Measurements from ENCODE around the gene WNK2. TPM values are rescaled to one million over a fixed set of nuclear protein-coding genes. Genes with fewer than 3 reads are reported as not detected.

Gene WNK2
- total and polyA plus RNA-seq, 2 of the 4 experiments (the other 2 are of a cell fraction) = not detected

DNA sequence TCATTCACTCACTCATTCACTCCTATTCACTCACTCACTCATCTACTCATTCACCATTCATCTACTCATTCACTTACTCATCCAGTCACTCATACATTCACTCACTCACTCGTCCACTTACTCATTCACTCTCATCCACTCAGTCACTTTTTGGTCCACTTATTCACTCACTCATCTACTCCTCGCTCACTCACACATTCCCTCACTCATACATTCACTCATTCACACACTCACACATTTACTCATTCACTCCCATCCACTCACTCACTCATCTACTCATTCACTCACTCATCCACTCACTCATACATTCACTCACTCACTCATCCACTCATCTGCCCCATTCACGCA, 27.7 kb downstream of the WNK2 start:
- no peak overlapping the region for H2BK5ac ChIP-seq (ENCODE audit: low read depth, low read length, poor library complexity, severe bottlenecking)
- H2BK15ac ChIP-seq (ENCODE audit: low read depth, low read length) = no peak overlapping the region
- H3K18ac ChIP-seq (ENCODE audit: low read depth, low read length) = no peak overlapping the region
- WGBS, 2 experiments (ENCODE audit: extremely low coverage in 2 of 2, insufficient read length in 1 of 2) = 43 to 100% methylated on average over 1 to 3 of the region's 3 CpGs
- CTCF ChIA-PET = no interaction called here
- no peak overlapping the region for H2BK20ac ChIP-seq (ENCODE audit: low read depth, low read length)
- no peak overlapping the region for H3K4ac ChIP-seq (ENCODE audit: low read depth, low read length)
- in situ Hi-C loops (cut with MboI; ENCODE audit: low sequenced_read_pairs) (no loop called here), dilution Hi-C loops (cut with HindIII; ENCODE audit: low sequenced_read_pairs, unreplicated experiment) (no loop called here), intact Hi-C loops (cut with micrococcal nuclease) (no loop called here)
- no peak overlapping the region for H2AK9ac ChIP-seq (replicated peaks; ENCODE audit: low read depth, low read length, poor library complexity)
- no peak overlapping the region for H2BK120ac ChIP-seq (ENCODE audit: low read depth, low read length)
- no peaks in the 10 kb centered on the region for H3K9me1 ChIP-seq (ENCODE audit: insufficient read depth, low read length)
- no peak for DNase-seq
- POLR2A ChIA-PET (ENCODE audit: unreplicated experiment) = no interaction called here
- H4K20me1 ChIP-seq (ENCODE audit: insufficient read depth, low read length) = no peaks in the 10 kb centered on the region
- H3K4me2 ChIP-seq (ENCODE audit: low read depth, low read length) = no peak overlapping the region
- H4K5ac ChIP-seq (ENCODE audit: low read depth, low read length) = no peak overlapping the region
- no peaks in the 10 kb centered on the region for H3K79me1 ChIP-seq (ENCODE audit: low read depth in 1 of 2, low read length in 2 of 2)
- H3K14ac ChIP-seq (replicated peaks; ENCODE audit: low read depth, low read length) = no peak overlapping the region
- H3K27me3 ChIP-seq (ENCODE audit: control insufficient read depth, insufficient read depth, low read length) = no peaks in the 10 kb centered on the region; the same call in 1 of the 2 replicates
- H3K23ac ChIP-seq (ENCODE audit: low read depth, low read length) = no peak overlapping the region
- H3K4me3 ChIP-seq (ENCODE audit: insufficient read depth, low read depth, low read length) = no peak overlapping the region
- H3K27ac ChIP-seq (ENCODE audit: insufficient read depth, low read length) = no peak overlapping the region
- H3K36me3 ChIP-seq (ENCODE audit: control insufficient read depth, insufficient read depth, low read length) = no peaks in the 10 kb centered on the region
- no peaks in the 10 kb centered on the region for H3K4me1 ChIP-seq (ENCODE audit: control insufficient read depth, insufficient read depth, low read length)
- no peak overlapping the region for H3K56ac ChIP-seq (ENCODE audit: extremely low read depth, insufficient read depth, low read length)
- no peak overlapping the region for H2AFZ ChIP-seq (replicated peaks; ENCODE audit: low read length, poor library complexity)
- H4K91ac ChIP-seq (ENCODE audit: insufficient read depth, low read depth, low read length) = no peak overlapping the region
- no TSS peak for BruUV-seq (replicated peaks)
- TF ChIP-seq RCOR1 (IDR thresholded peaks at IDR 0.05; ENCODE audit: insufficient replicate concordance, low read length) = no peak
- no peak for TF ChIP-seq POLR2A (IDR thresholded peaks at IDR 0.05; ENCODE audit: low read depth, low read length)
- TF ChIP-seq, protein P1, sequence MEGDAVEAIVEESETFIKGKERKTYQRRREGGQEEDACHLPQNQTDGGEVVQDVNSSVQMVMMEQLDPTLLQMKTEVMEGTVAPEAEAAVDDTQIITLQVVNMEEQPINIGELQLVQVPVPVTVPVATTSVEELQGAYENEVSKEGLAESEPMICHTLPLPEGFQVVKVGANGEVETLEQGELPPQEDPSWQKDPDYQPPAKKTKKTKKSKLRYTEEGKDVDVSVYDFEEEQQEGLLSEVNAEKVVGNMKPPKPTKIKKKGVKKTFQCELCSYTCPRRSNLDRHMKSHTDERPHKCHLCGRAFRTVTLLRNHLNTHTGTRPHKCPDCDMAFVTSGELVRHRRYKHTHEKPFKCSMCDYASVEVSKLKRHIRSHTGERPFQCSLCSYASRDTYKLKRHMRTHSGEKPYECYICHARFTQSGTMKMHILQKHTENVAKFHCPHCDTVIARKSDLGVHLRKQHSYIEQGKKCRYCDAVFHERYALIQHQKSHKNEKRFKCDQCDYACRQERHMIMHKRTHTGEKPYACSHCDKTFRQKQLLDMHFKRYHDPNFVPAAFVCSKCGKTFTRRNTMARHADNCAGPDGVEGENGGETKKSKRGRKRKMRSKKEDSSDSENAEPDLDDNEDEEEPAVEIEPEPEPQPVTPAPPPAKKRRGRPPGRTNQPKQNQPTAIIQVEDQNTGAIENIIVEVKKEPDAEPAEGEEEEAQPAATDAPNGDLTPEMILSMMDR (conservative IDR thresholded peaks at IDR 0.05; ENCODE audit: low read depth, low read length) = no peak
- no peak for TF ChIP-seq MAZ (IDR thresholded peaks at IDR 0.05; ENCODE audit: borderline replicate concordance, low read depth, low read length)
- no peak for TF ChIP-seq BHLHE40 (IDR thresholded peaks at IDR 0.05; ENCODE audit: low read depth, low read length)
- ATAC-seq (ENCODE audit: low read depth) = no peak
- no peak overlapping the region for H2AK5ac ChIP-seq (ENCODE audit: low read depth, low read length)
- H4K8ac ChIP-seq (ENCODE audit: low read depth in 2 of 2, low read length in 2 of 2) = no peak overlapping the region
- H3K9me3 ChIP-seq (ENCODE audit: control insufficient read depth, insufficient read depth, low read length) = peaks cover 3% of the 10 kb centered on the region; the same call in 1 of the 2 replicates
- H3K9ac ChIP-seq (ENCODE audit: low read depth, low read length) = no peak overlapping the region

Measured in IMR-90 (cell line).